ENCODE results near the gene MMEL1.

The MMEL1 gene

DNA sequence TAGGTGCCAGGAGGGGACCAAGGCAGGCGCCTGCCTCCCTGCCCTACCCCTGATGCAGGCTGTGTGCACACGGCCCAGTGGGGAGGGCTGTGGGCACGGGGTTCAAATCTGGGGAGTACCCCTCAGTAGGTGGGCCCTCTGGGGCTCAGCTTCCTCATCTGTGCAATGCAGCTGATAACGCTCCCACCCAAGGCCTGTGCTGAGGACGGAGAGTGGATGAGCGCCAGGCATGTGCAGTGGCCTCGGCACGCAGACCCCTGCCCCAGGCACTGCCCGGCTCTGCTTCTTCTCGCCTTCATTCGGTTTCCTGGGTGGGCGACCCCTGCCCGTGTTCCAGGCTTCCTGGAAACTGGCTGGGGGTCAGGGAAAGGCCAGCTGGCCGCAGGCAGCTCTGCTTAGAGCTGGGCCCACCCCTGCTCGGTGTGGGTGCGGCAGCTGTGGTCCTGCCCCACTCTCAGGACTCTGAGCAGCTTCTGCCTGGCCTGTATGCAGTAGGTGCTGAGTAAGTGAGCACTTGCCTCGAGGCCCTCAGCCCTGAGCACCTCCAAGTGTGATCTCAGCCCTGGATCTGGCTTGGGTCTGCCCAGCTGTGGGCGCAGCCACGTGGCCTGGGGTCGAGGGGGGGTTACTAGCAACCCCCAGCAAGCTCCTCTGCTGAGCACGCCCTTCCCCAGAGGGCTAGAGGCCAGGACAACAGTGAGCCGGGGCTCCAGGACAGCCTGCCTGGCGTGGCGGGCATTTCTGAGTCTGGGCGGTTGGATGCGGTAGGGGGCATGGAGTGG is 88.5 kb downstream of the MMEL1 start:
- Histone ChIP-seq H3K4me2 (ENCODE audit: low read depth, low read length) (no peak overlapping the region), H3K9ac (ENCODE audit: low read length) (no peak overlapping the region), H4K20me1 (ENCODE audit: insufficient read depth, low read length) (no peaks in the 10 kb centered on the region), H3K79me2 (ENCODE audit: low read length) (0 out of 2 replicates have a peak, but pooled peaks cover 3% of the 10 kb centered on the region), H3K4me1 (ENCODE audit: low read length) (peaks cover 30% of the 10 kb centered on the region), H3K36me3 (replicated peaks; ENCODE audit: insufficient read depth, low read length) (no peaks in the 10 kb centered on the region), H2AFZ (ENCODE audit: low read length) (no peak overlapping the region), H3K9me3 (replicated peaks; ENCODE audit: insufficient read depth, low read length) (no peaks in the 10 kb centered on the region), H3F3A (ENCODE audit: insufficient read depth, low read length) (peaks cover 36% of the 10 kb centered on the region), H3K27ac (ENCODE audit: low read length) (no peak overlapping the region), H3K27me3 (replicated peaks; ENCODE audit: insufficient read depth, low read length) (no peaks in the 10 kb centered on the region), H3K4me3 (ENCODE audit: low read length) (no peak overlapping the region), H3K9me2 (replicated peaks; ENCODE audit: insufficient read depth, low read length) (no peaks in the 10 kb centered on the region)
- TF ChIP-seq EZH2 (optimal IDR thresholded peaks at IDR 0.05; ENCODE audit: low read depth, low read length) (no peak), EZH2phosphoT487 (IDR thresholded peaks at IDR 0.05; ENCODE audit: low read length) (no peak), CTCF (IDR thresholded peaks at IDR 0.05; ENCODE audit: low read length) (no peak)
- DNase-seq = no peak

DNA sequence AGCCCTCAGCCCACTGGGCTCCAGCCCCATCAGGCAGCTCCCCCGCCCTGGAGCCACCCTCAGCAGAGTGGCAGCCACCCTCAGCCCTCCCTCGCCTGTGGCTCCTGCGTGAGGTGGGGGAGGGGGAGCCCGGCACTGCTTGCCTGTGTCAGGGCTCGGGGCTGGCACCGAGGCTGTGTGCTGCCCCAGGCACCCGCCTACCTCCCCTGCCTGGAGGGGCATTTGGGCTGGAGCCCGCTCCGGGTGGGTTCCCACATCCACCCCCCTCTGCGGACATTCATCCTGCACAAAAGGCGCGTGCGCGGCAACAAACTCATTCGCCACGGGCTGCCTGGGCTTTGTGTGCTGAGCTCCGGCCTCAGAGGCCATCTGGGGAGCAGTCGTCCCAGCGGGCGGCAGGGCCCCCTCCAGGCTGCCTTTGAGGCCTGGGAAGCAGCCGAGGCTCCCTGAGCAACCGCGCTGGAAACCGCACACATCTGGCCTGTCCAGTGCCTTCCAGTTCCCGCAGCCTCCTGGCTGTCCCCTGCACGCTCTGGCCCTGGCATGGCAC is 89.2 kb downstream of the MMEL1 start:
- Histone ChIP-seq H3K4me3 (ENCODE audit: low read length) (no peak overlapping the region), H3K9me2 (replicated peaks; ENCODE audit: insufficient read depth, low read length) (no peaks in the 10 kb centered on the region), H3K4me1 (ENCODE audit: low read length) (peaks cover 25% of the 10 kb centered on the region), H3K27ac (ENCODE audit: low read length) (no peak overlapping the region), H2AFZ (ENCODE audit: low read length) (no peak overlapping the region), H3F3A (ENCODE audit: insufficient read depth, low read length) (peaks cover 29% of the 10 kb centered on the region), H3K9me3 (replicated peaks; ENCODE audit: insufficient read depth, low read length) (no peaks in the 10 kb centered on the region), H3K36me3 (replicated peaks; ENCODE audit: insufficient read depth, low read length) (no peaks in the 10 kb centered on the region), H3K4me2 (ENCODE audit: low read depth, low read length) (no peak overlapping the region), H3K79me2 (ENCODE audit: low read length) (0 out of 2 replicates have a peak, but pooled peaks cover 3% of the 10 kb centered on the region), H3K9ac (ENCODE audit: low read length) (no peak overlapping the region), H4K20me1 (ENCODE audit: insufficient read depth, low read length) (no peaks in the 10 kb centered on the region), H3K27me3 (replicated peaks; ENCODE audit: insufficient read depth, low read length) (peaks cover 2% of the 10 kb centered on the region; the same call in 1 of the 2 replicates)
- TF ChIP-seq EZH2phosphoT487 (IDR thresholded peaks at IDR 0.05; ENCODE audit: low read length) (no peak), EZH2 (optimal IDR thresholded peaks at IDR 0.05; ENCODE audit: low read depth, low read length) (no peak)
- no peak for DNase-seq

- DNase-seq = no peak
- peaks cover 16% of the 10 kb centered on the region for H3K4me1 ChIP-seq (ENCODE audit: low read length)
- no peak overlapping the region for H3K9ac ChIP-seq (ENCODE audit: low read length)
- no peaks in the 10 kb centered on the region for H4K20me1 ChIP-seq (ENCODE audit: insufficient read depth, low read length)
- TF ChIP-seq EZH2 (optimal IDR thresholded peaks at IDR 0.05; ENCODE audit: low read depth, low read length) = no peak
- no peak for TF ChIP-seq CTCF (IDR thresholded peaks at IDR 0.05; ENCODE audit: low read length)
- TF ChIP-seq EZH2phosphoT487 (IDR thresholded peaks at IDR 0.05; ENCODE audit: low read length) = no peak
- H3K9me3 ChIP-seq (replicated peaks; ENCODE audit: insufficient read depth, low read length) = no peaks in the 10 kb centered on the region
- H2AFZ ChIP-seq (ENCODE audit: low read length) = no peak overlapping the region
- peaks cover 17% of the 10 kb centered on the region for H3F3A ChIP-seq (ENCODE audit: insufficient read depth, low read length)
- no peak overlapping the region for H3K4me2 ChIP-seq (ENCODE audit: low read depth, low read length)
- H3K79me2 ChIP-seq (ENCODE audit: low read length) = 0 out of 2 replicates have a peak, but pooled peaks cover 3% of the 10 kb centered on the region
- H3K36me3 ChIP-seq (replicated peaks; ENCODE audit: insufficient read depth, low read length) = no peaks in the 10 kb centered on the region
- H3K9me2 ChIP-seq (replicated peaks; ENCODE audit: insufficient read depth, low read length) = no peaks in the 10 kb centered on the region
- H3K27me3 ChIP-seq (replicated peaks; ENCODE audit: insufficient read depth, low read length) = peaks cover 6% of the 10 kb centered on the region
- H3K4me3 ChIP-seq (ENCODE audit: low read length) = no peak overlapping the region
- H3K27ac ChIP-seq (ENCODE audit: low read length) = no peak overlapping the region
Observed at GRCh38 chr1:2542246-2542915, 90.4 kb downstream of the MMEL1 start.
